Central memory CD8-positive, alpha-beta T cell (primary cell): ENCODE results near the gene RGS2.
A peak's percentile ranks its signal among the peaks of the same experiment; 100 is the strongest.

Experiments
- ATAC-seq: fragments of 150-1000 bp; cut with Tn5 transposase; replicated peaks from 2 replicates; pipeline ENCODE4 v1.10.0; 2022; ENCODE audit warnings: mild to moderate bottlenecking, moderate FRiP score, moderate number of reproducible peaks; ENCODE audit not compliant: poor library complexity, severe bottlenecking; ENCODE audit errors: extremely low read depth
- DNase-seq, 2 donors: peaks; one replicate each; pipeline ENCODE4 v3.0.0; 2021; ENCODE audit warnings: low spot score in 2 of 2
- H3K27ac Mint-ChIP-seq: one replicate; pipeline ENCODE4 v1.8.0; 2022; ENCODE audit warnings: low read depth, mild to moderate bottlenecking, moderate library complexity, mixed read lengths
- H3K27me3 Mint-ChIP-seq: one replicate; pipeline ENCODE4 v1.8.0; 2022; ENCODE audit warnings: mixed read lengths
- H3K36me3 Mint-ChIP-seq: one replicate; pipeline ENCODE4 v1.8.0; 2022; ENCODE audit warnings: mild to moderate bottlenecking, moderate library complexity, mixed read lengths; ENCODE audit not compliant: insufficient read depth
- H3K4me1 Mint-ChIP-seq: one replicate; pipeline ENCODE4 v1.8.0; 2022; ENCODE audit warnings: mixed read lengths
- H3K4me3 Mint-ChIP-seq: one replicate; pipeline ENCODE4 v1.8.0; 2022; ENCODE audit warnings: mild to moderate bottlenecking, moderate library complexity, mixed read lengths
- H3K9me3 Mint-ChIP-seq: one replicate; pipeline ENCODE4 v1.8.0; 2022; ENCODE audit warnings: mixed read lengths

The RGS2 gene

GRCh38 chr1:192802406-192802805 lies 6.4 kb upstream of the RGS2 start:
- ATAC-seq: no peak
- H3K36me3 Mint-ChIP-seq: peaks cover 7% of the 10 kb centered on the region

GRCh38 chr1:192803501-192803900 lies 5.3 kb upstream of the RGS2 start:
- no peak overlapping the region for H3K27ac Mint-ChIP-seq
- DNase-seq: no peak
- H3K36me3 Mint-ChIP-seq: peaks cover 11% of the 10 kb centered on the region
- H3K4me3 Mint-ChIP-seq: no peak overlapping the region
- no peaks in the 10 kb centered on the region for H3K9me3 Mint-ChIP-seq
- H3K27me3 Mint-ChIP-seq: no peaks in the 10 kb centered on the region
- no peak for ATAC-seq
- peaks cover 17% of the 10 kb centered on the region for H3K4me1 Mint-ChIP-seq

More at GRCh38 chr1:192802406-192802805, 6.4 kb upstream of the RGS2 start:
- no peak overlapping the region for H3K4me3 Mint-ChIP-seq
- peaks cover 8% of the 10 kb centered on the region for H3K4me1 Mint-ChIP-seq
- H3K9me3 Mint-ChIP-seq: no peaks in the 10 kb centered on the region
- H3K27me3 Mint-ChIP-seq: no peaks in the 10 kb centered on the region
- DNase-seq: no peak
- H3K27ac Mint-ChIP-seq: no peak overlapping the region

GRCh38 chr1:192805832-192806323 lies 3.0 kb upstream of the RGS2 start:
- peaks cover 29% of the 10 kb centered on the region for H3K36me3 Mint-ChIP-seq
- ATAC-seq: peak; percentile 16
- H3K4me3 Mint-ChIP-seq: no peak overlapping the region
- H3K4me1 Mint-ChIP-seq: peaks cover 29% of the 10 kb centered on the region
- H3K9me3 Mint-ChIP-seq: no peaks in the 10 kb centered on the region
- peak overlapping the region; percentile 44 for H3K27ac Mint-ChIP-seq
- peak in 1 of 2 donors; percentile 37 for DNase-seq
- no peaks in the 10 kb centered on the region for H3K27me3 Mint-ChIP-seq

GRCh38 chr1:192807211-192808162 lies 1.4 kb upstream of the RGS2 start:
- H3K9me3 Mint-ChIP-seq: no peaks in the 10 kb centered on the region
- peaks cover 31% of the 10 kb centered on the region for H3K36me3 Mint-ChIP-seq
- H3K27ac Mint-ChIP-seq: peak overlapping the region; percentile 95
- ATAC-seq: peak; percentile 29
- no peak for DNase-seq
- no peaks in the 10 kb centered on the region for H3K27me3 Mint-ChIP-seq
- H3K4me1 Mint-ChIP-seq: peaks cover 29% of the 10 kb centered on the region
- H3K4me3 Mint-ChIP-seq: peak overlapping the region; percentile 97

GRCh38 chr1:192808163-192808517 lies 699 bp upstream of the RGS2 start:
- Mint-ChIP-seq H3K4me3 (peak overlapping the region; percentile 97), H3K36me3 (peaks cover 31% of the 10 kb centered on the region), H3K4me1 (peaks cover 29% of the 10 kb centered on the region), H3K27ac (peak overlapping the region; percentile 95), H3K27me3 (no peaks in the 10 kb centered on the region), H3K9me3 (no peaks in the 10 kb centered on the region)
- DNase-seq (peak in 1 of 2 donors; percentile 15), ATAC-seq (no peak)

GRCh38 chr1:192809307-192810252 lies 741 bp downstream of the RGS2 start:
- H3K27me3 Mint-ChIP-seq: no peaks in the 10 kb centered on the region
- ATAC-seq: peak; percentile 47
- peaks cover 29% of the 10 kb centered on the region for H3K4me1 Mint-ChIP-seq
- H3K27ac Mint-ChIP-seq: peak overlapping the region; percentile 95
- H3K4me3 Mint-ChIP-seq: peak overlapping the region; percentile 97
- peak; percentile 24 to 41 for DNase-seq
- H3K36me3 Mint-ChIP-seq: peaks cover 31% of the 10 kb centered on the region
- H3K9me3 Mint-ChIP-seq: no peaks in the 10 kb centered on the region

- H3K27me3 Mint-ChIP-seq: no peaks in the 10 kb centered on the region
- H3K9me3 Mint-ChIP-seq: no peaks in the 10 kb centered on the region
- ATAC-seq: no peak
- H3K4me1 Mint-ChIP-seq: peaks cover 29% of the 10 kb centered on the region
- no peak for DNase-seq
- peak overlapping the region; percentile 97 for H3K4me3 Mint-ChIP-seq
- no peak overlapping the region for H3K27ac Mint-ChIP-seq
- peaks cover 31% of the 10 kb centered on the region for H3K36me3 Mint-ChIP-seq
These were observed 1.5 kb downstream of the RGS2 start for GRCh38 chr1:192810253-192810880.

- ATAC-seq (no peak), DNase-seq (no peak)
- H3K9me3 Mint-ChIP-seq: no peaks in the 10 kb centered on the region
- no peaks in the 10 kb centered on the region for H3K27me3 Mint-ChIP-seq
- H3K27ac Mint-ChIP-seq: no peak overlapping the region
- peaks cover 28% of the 10 kb centered on the region for H3K36me3 Mint-ChIP-seq
- H3K4me3 Mint-ChIP-seq: no peak overlapping the region
- peaks cover 29% of the 10 kb centered on the region for H3K4me1 Mint-ChIP-seq
These were observed 2.2 kb downstream of the RGS2 start for GRCh38 chr1:192811006-192811405.

- no peak overlapping the region for H3K4me3 Mint-ChIP-seq
- no peak overlapping the region for H3K27ac Mint-ChIP-seq
- no peaks in the 10 kb centered on the region for H3K27me3 Mint-ChIP-seq
- peaks cover 29% of the 10 kb centered on the region for H3K4me1 Mint-ChIP-seq
- no peaks in the 10 kb centered on the region for H3K9me3 Mint-ChIP-seq
- DNase-seq (no peak), ATAC-seq (no peak)
- H3K36me3 Mint-ChIP-seq: peaks cover 28% of the 10 kb centered on the region
These were observed 2.9 kb downstream of the RGS2 start for GRCh38 chr1:192811594-192812239.

GRCh38 chr1:192812420-192813209 lies 3.8 kb downstream of the RGS2 start:
- DNase-seq: no peak
- Mint-ChIP-seq H3K4me1 (peaks cover 20% of the 10 kb centered on the region), H3K36me3 (peaks cover 26% of the 10 kb centered on the region)

GRCh38 chr1:192814805-192815204 lies 6.0 kb downstream of the RGS2 start:
- Mint-ChIP-seq H3K27me3 (no peaks in the 10 kb centered on the region), H3K9me3 (no peaks in the 10 kb centered on the region), H3K4me1 (no peaks in the 10 kb centered on the region), H3K4me3 (no peak overlapping the region), H3K36me3 (peaks cover 11% of the 10 kb centered on the region), H3K27ac (no peak overlapping the region)
- ATAC-seq: no peak
- no peak for DNase-seq

More at GRCh38 chr1:192812420-192813209, 3.8 kb downstream of the RGS2 start:
- H3K4me3 Mint-ChIP-seq: no peak overlapping the region
- no peak overlapping the region for H3K27ac Mint-ChIP-seq
- no peaks in the 10 kb centered on the region for H3K9me3 Mint-ChIP-seq
- H3K27me3 Mint-ChIP-seq: no peaks in the 10 kb centered on the region
- no peak for ATAC-seq
